Heart right ventricle (tissue), 16 donors: Measurements from ENCODE around the gene C22orf15. TPM values are rescaled to one million over a fixed set of nuclear protein-coding genes. Genes with fewer than 3 reads are reported as not detected.

Source experiments
- ATAC-seq, 8 donors: fragments of 200-7000 bp; cut with Tn5 transposase; one replicate each; pipeline ENCODE4 v1.9.1; 2020; ENCODE audit warnings: mild to moderate bottlenecking in 8 of 8, moderate library complexity in 8 of 8, moderate number of reproducible peaks in 1 of 8
- DNase-seq, 2 donors: peaks; one replicate each; pipeline ENCODE4 v3.0.0-alpha.2; 2020
- H3K27ac ChIP-seq, 10 donors: fragments of 200-600 bp; sonication (generic) in 2 of 10; one replicate each; pipeline versions ENCODE4 v1.5.0 to v1.8.0; 2020 to 2022; ENCODE audit warnings: mild to moderate bottlenecking in 3 of 10
- H3K27me3 ChIP-seq, 7 donors: fragments of 200-600 bp; one replicate each; pipeline ENCODE4 v1.8.0; 2021 to 2022; ENCODE audit warnings: mild to moderate bottlenecking in 2 of 7
- H3K36me3 ChIP-seq, 9 donors: fragments of 200-600 bp; sonication (generic) in 1 of 9; one replicate each; pipeline versions ENCODE4 v1.5.0 to v1.8.0; 2020 to 2022; ENCODE audit warnings: mild to moderate bottlenecking in 2 of 9
- H3K4me1 ChIP-seq, 9 donors: fragments of 200-600 bp; sonication (generic) in 1 of 9; one replicate each; pipeline versions ENCODE4 v1.5.0 to v1.8.0; 2020 to 2022; ENCODE audit warnings: mild to moderate bottlenecking in 4 of 9
- H3K4me3 ChIP-seq, 10 donors: fragments of 200-600 bp; sonication (generic) in 2 of 10; one replicate each; pipeline versions ENCODE4 v1.5.0 to v1.8.0; 2020 to 2022; ENCODE audit warnings: mild to moderate bottlenecking in 7 of 10, moderate library complexity in 2 of 10
- H3K9me3 ChIP-seq, 11 donors: fragments of 200-600 bp in 10 of 11; sonication (generic) in 2 of 11; one replicate each; pipeline versions ENCODE4 v1.5.0 to v1.8.0; 2013 to 2022; ENCODE audit warnings: mild to moderate bottlenecking in 2 of 11, control low read depth in 1 of 11, moderate library complexity in 1 of 11
- CTCF ChIP-seq, 9 donors: fragments of 200-600 bp; sonication (generic) in 2 of 9; IDR thresholded peaks; one replicate each; pipeline versions ENCODE4 v1.5.0 to v1.8.0; 2021 to 2022; ENCODE audit warnings: antibody characterized with exemption in 9 of 9, mild to moderate bottlenecking in 5 of 9, moderate library complexity in 1 of 9
- WGBS, 2 donors: extraction: QIAGEN DNeasy Blood & Tissue Kit; methylation state at CpG; one replicate each; pipeline ENCODE4 v1.1.7; 2013; ENCODE audit warnings: inconsistent platforms in 1 of 2; 5-methylcytosine and 5-hydroxymethylcytosine counted together
- intact Hi-C, 10 donors: fragments of 100-400 bp; cut with DNase I; formaldehyde crosslinking; loops; one replicate each; pipeline versions ENCODE4 v1.11.1 to v1.14.2; 2022
- long read RNA-seq, 3 donors: library from polyadenylated mRNA; unstranded; transcript quantifications; one replicate each; pipeline ENCODE4 v2.0.0, GENCODE V29; 2020 to 2021
- polyA plus RNA-seq, 2 donors: library from polyadenylated mRNA; stranded (reverse); fragments of 200-250 nt; gene quantifications; one replicate each; pipeline ENCODE4 v1.2.3, GENCODE V29; 2013
- total RNA-seq, 10 donors: library from RNA; stranded (reverse); fragmentation: NEBNext Ultra II Directional in 3 of 10; extraction: Animal tissue kit (Norgen Biotek cat#: 25700) in 3 of 10; gene quantifications; one replicate each; pipeline versions ENCODE4 v1.2.1 to v1.2.4, GENCODE V29; 2021 to 2023
- donor health status: Arrhythmogenic right ventricular cardiomyopathy.
- donor health status: ischemic (EF 13 %, LVEDD 7.1; RV severe dilation, severe dysfunction).
- donor health status: healthy with polysubstance abuse.
- donor health status: DM: no; HTN: yes; CAD: no.
- donor health status: DM: no; HTN: no; CAD: no.
- donor health status: ischemic (EF 25% LVEDD 6.9; RV normal size, moderate dysfunction).
- donor health status: ischemic (EF 25% LVEDD 5.7; RV mildly dilated, moderate dysfunction).
- donor health status: healthy.
- donor health status: DM: yes; HTN: yes; CAD: no.
- donor health status: Ischemic cardiomyopathy.
- donor health status: ischemic (EF 35%, LVEDD 5.7; RV mildly dilated, moderate dysfunction).
- donor health status: nonischemic (EF 11% LVEDD 7.7; RV severe dilation, severe dysfunction).
- donor health status: DM: yes; HTN: yes; CAD: no.
- donor health status: PGD.
- donor health status: ischemic (EF 29% LVEDD 5.4; RV normal size, mild dysfunction).
- donor health status: nonischemic (EF 23%, LVEDD 6.1; RV moderate dilation, normal function).

Gene C22orf15
- total RNA-seq, result not detected
- under 1 TPM; 0.12 to 0.66 TPM for polyA plus RNA-seq
- long read RNA-seq, donor 1, partial matches to known transcripts, result 0 of 1 reads
- long read RNA-seq, donor 1, other reads (novel, unspliced or antisense), result 1 of 1 reads
- long read RNA-seq, donor 2, result 0 reads
- long read RNA-seq, donor 3, partial matches to known transcripts, result 0 of 1 reads
- long read RNA-seq, donor 3, other reads (novel, unspliced or antisense), result 1 of 1 reads

- Histone ChIP-seq H3K36me3 (peaks cover 0 to 16% (median 0%) of the 10 kb centered on the region in 9 donors), H3K4me1 (peaks cover 2 to 43% (median 37%) of the 10 kb centered on the region in 9 donors), H3K9me3 (no peaks in the 10 kb centered on the region), H3K27ac (peak within 1 kb of the TSS in 2 of 10 donors; percentile 6 to 30), H3K4me3 (peak within 1 kb of the TSS in 4 of 10 donors; percentile 14 to 34 (median 24)), H3K27me3 (no peaks in the 10 kb centered on the region)
- no peak for DNase-seq
- WGBS, 2 donors, result 39 to 43% methylated on average over 23 of the region's 23 CpGs
- TF ChIP-seq CTCF (IDR thresholded peaks at IDR 0.05), result no peak
- intact Hi-C loops, result loop anchor here in 3 of 10 donors (10.0 kb wide), 2 partner anchors 138 to 218 kb away; no protein-coding TSS in a partner anchor
- ATAC-seq, result peak in 1 of 8 donors; percentile 4
Measured at GRCh38 chr22:23762842-23763578, at the start of gene C22orf15. C22orf15 (plus strand) TSS chr22:23762990; CDS start chr22:23763307, 317 bp downstream.

- peaks cover 0 to 22% (median 13%) of the 10 kb centered on the region in 9 donors for H3K4me1 ChIP-seq
- intact Hi-C loops, result no loop called here
- H3K4me3 ChIP-seq, result no peak overlapping the region
- no peak for TF ChIP-seq CTCF (IDR thresholded peaks at IDR 0.05)
- no peaks in the 10 kb centered on the region for H3K9me3 ChIP-seq
- H3K36me3 ChIP-seq, result peaks cover 0 to 61% (median 16%) of the 10 kb centered on the region in 9 donors
- H3K27me3 ChIP-seq, result no peaks in the 10 kb centered on the region
- 92 to 93% methylated on average over 28 of the region's 28 CpGs for WGBS, 2 donors
- DNase-seq (no peak), ATAC-seq (no peak)
- H3K27ac ChIP-seq, result no peak overlapping the region
Measured at GRCh38 chr22:23713696-23714595, 48.8 kb upstream of the C22orf15 start.

GRCh38 chr22:23714596-23715578 lies 47.9 kb upstream of the C22orf15 start:
- intact Hi-C loops, result no loop called here
- Histone ChIP-seq H3K27me3 (no peaks in the 10 kb centered on the region), H3K4me3 (no peak overlapping the region), H3K27ac (no peak overlapping the region), H3K36me3 (peaks cover 0 to 52% (median 13%) of the 10 kb centered on the region in 9 donors), H3K9me3 (no peaks in the 10 kb centered on the region), H3K4me1 (peaks cover 0 to 22% (median 13%) of the 10 kb centered on the region in 9 donors)
- ATAC-seq (no peak), DNase-seq (no peak)
- WGBS, 2 donors, result 90 to 91% methylated on average over 23 of the region's 23 CpGs
- no peak for TF ChIP-seq CTCF (IDR thresholded peaks at IDR 0.05)
